Loucy (cell line): ENCODE data around the gene NOXA1.

Experiments
- CTCF ChIP-seq: fragments of 200-600 bp; sonication (generic); conservative IDR thresholded peaks from 2 replicates; pipeline ENCODE4 v1.5.1; 2014; ENCODE audit warnings: mild to moderate bottlenecking, antibody characterized with exemption, low read length
- EZH2phosphoT487 ChIP-seq: fragments of 200-600 bp; IDR thresholded peaks from 2 replicates; pipeline ENCODE4 v1.6.1; 2018; ENCODE audit warnings: antibody characterized with exemption, mild to moderate bottlenecking, moderate library complexity, borderline replicate concordance

GRCh38 chr9:137404961-137405567, 18.1 kb upstream of the NOXA1 start:
- TF ChIP-seq CTCF (no peak), EZH2phosphoT487 (no peak)
